Vagina (tissue), 2 donors: Measurements from ENCODE around the gene PDE10A. TPM values are rescaled to one million over a fixed set of nuclear protein-coding genes. Genes with fewer than 3 reads are reported as not detected.

Experiments used
- DNase-seq, 2 donors: peaks; one replicate each; pipeline ENCODE4 v3.0.0-alpha.2; 2017; ENCODE audit errors: extremely low spot score in 2 of 2
- H3K27ac ChIP-seq: fragments of 200-600 bp; sonication (generic); one replicate; pipeline ENCODE4 v1.5.1; 2019
- H3K27me3 ChIP-seq: fragments of 200-600 bp; sonication (generic); one replicate; pipeline ENCODE4 v1.5.1; 2019
- H3K36me3 ChIP-seq, 2 donors: fragments of 200-600 bp; sonication (generic); one replicate each; pipeline ENCODE4 v1.5.1; 2017 to 2019
- H3K4me1 ChIP-seq: fragments of 200-600 bp; sonication (generic); one replicate; pipeline ENCODE4 v1.5.1; 2019
- H3K4me3 ChIP-seq, 2 donors: fragments of 200-600 bp; sonication (generic); 1 replicate in 1 of 2; 2 replicates in 1 of 2; pipeline ENCODE4 v1.5.1; 2016 to 2019
- H3K9me3 ChIP-seq: fragments of 200-600 bp; sonication (generic); one replicate; pipeline ENCODE4 v1.5.1; 2019
- CTCF ChIP-seq, 3 experiments: fragments of 450-650 bp in 2 of 3; fragments of 200-600 bp in 1 of 3; sonication (generic) in 1 of 3; IDR thresholded peaks; one replicate each; pipeline ENCODE4 v1.5.1; 2017 to 2019; ENCODE audit warnings: antibody characterized with exemption in 3 of 3, mild to moderate bottlenecking in 2 of 3, moderate library complexity in 2 of 3
- POLR2A ChIP-seq, 2 donors: fragments of 450-650 bp; IDR thresholded peaks; one replicate each; pipeline ENCODE4 v1.6.1; 2017; ENCODE audit warnings: antibody characterized with exemption in 2 of 2, mild to moderate bottlenecking in 2 of 2, moderate library complexity in 2 of 2
- POLR2AphosphoS5 ChIP-seq, 2 donors: sonication (generic); formaldehyde crosslinking; IDR thresholded peaks; one replicate each; pipeline ENCODE4 v1.9.0; 2017; ENCODE audit warnings: antibody characterized with exemption in 2 of 2, mild to moderate bottlenecking in 2 of 2, low read depth in 1 of 2; ENCODE audit not compliant: insufficient read depth in 1 of 2
- intact Hi-C: fragments of 100-400 bp; cut with DNase I; formaldehyde crosslinking; loops from one replicate; pipeline ENCODE4 v1.15.1; 2023
- total RNA-seq: library from RNA; depleted of rRNA; stranded (reverse); fragments of >200 nt; gene quantifications from one replicate; pipeline ENCODE4 v1.2.3, GENCODE V29; 2016

The PDE10A gene
- total RNA-seq, 1 donor from 2014 or later, result 15.0 TPM

DNA sequence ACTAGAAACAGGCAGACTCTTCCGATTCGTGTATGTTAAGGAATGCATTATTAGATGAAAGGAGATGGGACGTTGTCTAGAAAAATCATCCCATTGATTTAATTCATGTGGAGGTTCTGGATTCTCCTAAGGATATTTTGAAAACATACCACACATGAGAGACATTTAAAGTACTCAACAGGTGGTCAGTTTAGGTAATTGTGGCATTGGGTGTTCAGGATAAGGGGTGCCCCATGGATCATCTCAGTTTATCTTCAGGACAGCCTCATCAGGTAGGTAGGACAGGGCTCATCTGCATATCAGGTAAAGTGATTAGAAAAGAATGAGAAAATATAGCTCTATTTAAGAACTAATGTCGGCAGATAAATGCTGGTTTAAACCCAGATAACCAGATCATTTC is 15.9 kb upstream of the PDE10A start:
- TF ChIP-seq CTCF (IDR thresholded peaks at IDR 0.05) (no peak), POLR2A (IDR thresholded peaks at IDR 0.05) (no peak), POLR2AphosphoS5 (IDR thresholded peaks at IDR 0.05; ENCODE audit: insufficient read depth in 1 of 2, low read depth in 1 of 2) (no peak)
- Histone ChIP-seq H3K4me3 (no peak overlapping the region), H3K27me3 (no peaks in the 10 kb centered on the region), H3K27ac (no peak overlapping the region), H3K4me1 (no peaks in the 10 kb centered on the region), H3K9me3 (no peaks in the 10 kb centered on the region), H3K36me3 (no peaks in the 10 kb centered on the region)
- DNase-seq, result no peak
- intact Hi-C loops, result no loop called here

GRCh38 chr6:165678429-165678828 is 15.4 kb upstream of the PDE10A start:
- intact Hi-C loops, result no loop called here
- no peak for DNase-seq
- Histone ChIP-seq H3K4me3 (no peak overlapping the region), H3K36me3 (no peaks in the 10 kb centered on the region), H3K9me3 (no peaks in the 10 kb centered on the region), H3K27ac (no peak overlapping the region), H3K4me1 (no peaks in the 10 kb centered on the region), H3K27me3 (no peaks in the 10 kb centered on the region)
- no peak for TF ChIP-seq POLR2AphosphoS5 (IDR thresholded peaks at IDR 0.05; ENCODE audit: insufficient read depth in 1 of 2, low read depth in 1 of 2)
- TF ChIP-seq CTCF (IDR thresholded peaks at IDR 0.05), result no peak
- no peak for TF ChIP-seq POLR2A (IDR thresholded peaks at IDR 0.05)

DNA sequence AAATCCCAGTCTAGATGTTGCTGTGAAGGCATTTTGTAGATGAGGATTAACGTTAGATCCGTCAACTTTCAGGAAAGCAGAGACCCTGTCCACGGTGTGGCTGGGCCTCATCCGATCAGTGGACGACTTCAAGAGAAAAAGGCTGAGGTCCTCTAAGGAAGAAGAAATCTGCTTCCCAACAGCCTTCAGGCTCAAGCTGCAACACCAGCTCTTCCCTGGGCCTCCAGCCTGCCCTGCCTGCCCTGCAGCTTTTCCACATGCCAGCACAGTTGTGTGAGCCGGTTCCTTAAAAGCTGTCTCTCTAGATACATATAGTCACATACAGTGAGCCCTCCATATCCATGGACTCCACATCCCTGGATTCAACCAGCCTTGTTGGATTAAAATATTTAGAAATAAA is 14.1 kb upstream of the PDE10A start:
- Histone ChIP-seq H3K4me3 (no peak overlapping the region), H3K36me3 (no peaks in the 10 kb centered on the region), H3K9me3 (no peaks in the 10 kb centered on the region), H3K27ac (no peak overlapping the region), H3K27me3 (no peaks in the 10 kb centered on the region), H3K4me1 (no peaks in the 10 kb centered on the region)
- intact Hi-C loops, result no loop called here
- TF ChIP-seq POLR2A (IDR thresholded peaks at IDR 0.05) (no peak), POLR2AphosphoS5 (IDR thresholded peaks at IDR 0.05; ENCODE audit: insufficient read depth in 1 of 2, low read depth in 1 of 2) (no peak), CTCF (IDR thresholded peaks at IDR 0.05) (no peak)
- DNase-seq, result no peak

- Histone ChIP-seq H3K9me3 (no peaks in the 10 kb centered on the region), H3K36me3 (no peaks in the 10 kb centered on the region), H3K27me3 (no peaks in the 10 kb centered on the region), H3K27ac (no peak overlapping the region), H3K4me3 (no peak overlapping the region), H3K4me1 (no peaks in the 10 kb centered on the region)
- no peak for TF ChIP-seq CTCF (IDR thresholded peaks at IDR 0.05)
- no peak for TF ChIP-seq POLR2A (IDR thresholded peaks at IDR 0.05)
- no peak for TF ChIP-seq POLR2AphosphoS5 (IDR thresholded peaks at IDR 0.05; ENCODE audit: insufficient read depth in 1 of 2, low read depth in 1 of 2)
- DNase-seq, result no peak
- intact Hi-C loops, result no loop called here
Measured at GRCh38 chr6:165676435-165677068, 13.5 kb upstream of the PDE10A start.

- Histone ChIP-seq H3K27ac (no peak overlapping the region), H3K4me1 (no peaks in the 10 kb centered on the region), H3K27me3 (no peaks in the 10 kb centered on the region), H3K36me3 (no peaks in the 10 kb centered on the region), H3K9me3 (no peaks in the 10 kb centered on the region), H3K4me3 (no peak overlapping the region)
- TF ChIP-seq CTCF (IDR thresholded peaks at IDR 0.05), result no peak
- TF ChIP-seq POLR2AphosphoS5 (IDR thresholded peaks at IDR 0.05; ENCODE audit: insufficient read depth in 1 of 2, low read depth in 1 of 2), result no peak
- TF ChIP-seq POLR2A (IDR thresholded peaks at IDR 0.05), result no peak
- DNase-seq, result no peak
- intact Hi-C loops, result no loop called here
Measured at GRCh38 chr6:165675120-165675519, 12.1 kb upstream of the PDE10A start.
